Renal cortex interstitium (tissue), 15 donors: ENCODE measurements around the gene B2M. TPM values are rescaled to one million over a fixed set of nuclear protein-coding genes. Genes with fewer than 3 reads are reported as not detected.

Source experiments
- DNase-seq, 11 donors: peaks; one replicate each; pipeline ENCODE4 v3.0.0-alpha.2; 2013; ENCODE audit warnings: low read depth in 9 of 11, low spot score in 4 of 11; ENCODE audit errors: extremely low read depth in 1 of 11
- long read RNA-seq, 16 experiments: transcript quantifications; one replicate each; lab custom pipeline, GENCODE V29; 2026
- polyA plus RNA-seq, 3 donors: library from polyadenylated mRNA; unstranded; fragments of 120-200 nt; gene quantifications; one replicate each; pipeline ENCODE4 v1.2.1, GENCODE V29; 2013; ENCODE audit not compliant: insufficient read length in 3 of 3

The B2M gene
- 100 to 1,000 TPM; 770 to 879 (median 791) TPM for polyA plus RNA-seq
- long read RNA-seq, donor 1, transcript B2M-213 (1 exons, 2,329 nt): minor isoform, 70 of 444 reads
- long read RNA-seq, donor 1, transcript B2M-204 (4 exons, 1,705 nt): major isoform, 336 of 444 reads
- long read RNA-seq, donor 1, partial matches to known transcripts: 26 of 444 reads
- long read RNA-seq, donor 1, other reads (novel, unspliced or antisense): 11 of 444 reads
- long read RNA-seq, donor 2, transcript B2M-213 (1 exons, 2,329 nt): minor isoform, 57 of 478 reads
- long read RNA-seq, donor 2, transcript B2M-204 (4 exons, 1,705 nt): major isoform, 366 of 478 reads
- long read RNA-seq, donor 2, partial matches to known transcripts: 42 of 478 reads
- long read RNA-seq, donor 2, other reads (novel, unspliced or antisense): 10 of 478 reads
- long read RNA-seq, donor 3, transcript B2M-213 (1 exons, 2,329 nt): minor isoform, 58 of 769 reads
- long read RNA-seq, donor 3, transcript B2M-204 (4 exons, 1,705 nt): major isoform, 643 of 769 reads
- long read RNA-seq, donor 3, transcript B2M-208 (3 exons, 1,081 nt): minor isoform, 6 of 769 reads
- long read RNA-seq, donor 3, partial matches to known transcripts: 48 of 769 reads
- long read RNA-seq, donor 3, other reads (novel, unspliced or antisense): 14 of 769 reads
- long read RNA-seq, donor 4, transcript B2M-213 (1 exons, 2,329 nt): minor isoform, 25 of 369 reads
- long read RNA-seq, donor 4, transcript B2M-204 (4 exons, 1,705 nt): major isoform, 309 of 369 reads
- long read RNA-seq, donor 4, partial matches to known transcripts: 24 of 369 reads
- long read RNA-seq, donor 4, other reads (novel, unspliced or antisense): 7 of 369 reads
- long read RNA-seq, donor 5: 0 reads
- long read RNA-seq, donor 6, transcript B2M-204 (4 exons, 1,705 nt): major isoform, 329 of 455 reads
- long read RNA-seq, donor 6, transcript B2M-213 (1 exons, 2,329 nt): minor isoform, 67 of 455 reads
- long read RNA-seq, donor 6, partial matches to known transcripts: 51 of 455 reads
- long read RNA-seq, donor 6, other reads (novel, unspliced or antisense): 5 of 455 reads
- long read RNA-seq, donor 7, transcript B2M-204 (4 exons, 1,705 nt): major isoform, 452 of 560 reads
- long read RNA-seq, donor 7, transcript B2M-213 (1 exons, 2,329 nt): minor isoform, 51 of 560 reads
- long read RNA-seq, donor 7, partial matches to known transcripts: 43 of 560 reads
- long read RNA-seq, donor 7, other reads (novel, unspliced or antisense): 11 of 560 reads
- long read RNA-seq, donor 8: 0 reads
- long read RNA-seq, donor 9, transcript B2M-204 (4 exons, 1,705 nt): major isoform, 447 of 551 reads
- long read RNA-seq, donor 9, transcript B2M-213 (1 exons, 2,329 nt): minor isoform, 53 of 551 reads
- long read RNA-seq, donor 9, partial matches to known transcripts: 37 of 551 reads
- long read RNA-seq, donor 9, other reads (novel, unspliced or antisense): 11 of 551 reads
- long read RNA-seq, donor 10, transcript B2M-213 (1 exons, 2,329 nt): minor isoform, 64 of 643 reads
- long read RNA-seq, donor 10, transcript B2M-204 (4 exons, 1,705 nt): major isoform, 517 of 643 reads
- long read RNA-seq, donor 10, partial matches to known transcripts: 43 of 643 reads
- long read RNA-seq, donor 10, other reads (novel, unspliced or antisense): 16 of 643 reads
- long read RNA-seq, donor 11, transcript B2M-204 (4 exons, 1,705 nt): major isoform, 279 of 329 reads
- long read RNA-seq, donor 11, transcript B2M-213 (1 exons, 2,329 nt): minor isoform, 24 of 329 reads
- long read RNA-seq, donor 11, partial matches to known transcripts: 12 of 329 reads
- long read RNA-seq, donor 11, other reads (novel, unspliced or antisense): 10 of 329 reads
- long read RNA-seq, donor 12, transcript B2M-204 (4 exons, 1,705 nt): major isoform, 220 of 336 reads
- long read RNA-seq, donor 12, transcript B2M-213 (1 exons, 2,329 nt): minor isoform, 75 of 336 reads
- long read RNA-seq, donor 12, partial matches to known transcripts: 34 of 336 reads
- long read RNA-seq, donor 12, other reads (novel, unspliced or antisense): 5 of 336 reads
- long read RNA-seq, donor 13: 0 reads
- long read RNA-seq, donor 14, transcript B2M-213 (1 exons, 2,329 nt): minor isoform, 37 of 600 reads
- long read RNA-seq, donor 14, transcript B2M-204 (4 exons, 1,705 nt): major isoform, 477 of 600 reads
- long read RNA-seq, donor 14, partial matches to known transcripts: 52 of 600 reads
- long read RNA-seq, donor 14, other reads (novel, unspliced or antisense): 30 of 600 reads
- long read RNA-seq, donor 15, transcript B2M-204 (4 exons, 1,705 nt): major isoform, 191 of 233 reads
- long read RNA-seq, donor 15, transcript B2M-213 (1 exons, 2,329 nt): minor isoform, 13 of 233 reads
- long read RNA-seq, donor 15, partial matches to known transcripts: 16 of 233 reads
- long read RNA-seq, donor 15, other reads (novel, unspliced or antisense): 7 of 233 reads
- long read RNA-seq, donor 16, transcript B2M-208 (3 exons, 1,081 nt): minor isoform, 10 of 1,123 reads
- long read RNA-seq, donor 16, transcript B2M-213 (1 exons, 2,329 nt): minor isoform, 93 of 1,123 reads
- long read RNA-seq, donor 16, transcript B2M-204 (4 exons, 1,705 nt): major isoform, 924 of 1,123 reads
- long read RNA-seq, donor 16, partial matches to known transcripts: 64 of 1,123 reads
- long read RNA-seq, donor 16, other reads (novel, unspliced or antisense): 28 of 1,123 reads

GRCh38 chr15:44711096-44711742 is at the start of gene B2M, which contains the start of gene PATL2:
TSS of gene B2M (plus strand) at chr15:44711517. CDS start at chr15:44711547, 30 bp downstream.
TSS of gene PATL2 (minus strand) at chr15:44711323. CDS start at chr15:44676490, 34,833 bp downstream.
- DNase-seq: peak; percentile 90 to 99 (median 96)

DNA sequence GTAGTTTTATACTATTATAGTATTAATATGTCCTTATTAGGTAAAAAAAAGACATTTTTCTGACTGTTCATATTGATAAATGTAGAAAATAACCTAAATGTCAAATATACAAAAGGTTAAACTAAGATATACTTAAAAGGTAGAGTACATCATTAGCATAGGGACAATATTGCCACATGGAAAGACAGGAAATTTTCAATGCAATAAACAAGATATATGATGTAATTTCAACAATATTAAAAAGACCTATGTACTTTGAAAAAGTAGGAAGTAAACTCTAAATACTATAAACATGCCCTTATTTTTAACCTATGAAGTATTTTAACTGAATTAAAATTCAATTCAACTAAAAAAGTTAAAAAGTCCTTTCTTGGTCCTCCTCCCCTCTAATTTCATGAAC is 49.7 kb upstream of the B2M start:
- DNase-seq: no peak

DNA sequence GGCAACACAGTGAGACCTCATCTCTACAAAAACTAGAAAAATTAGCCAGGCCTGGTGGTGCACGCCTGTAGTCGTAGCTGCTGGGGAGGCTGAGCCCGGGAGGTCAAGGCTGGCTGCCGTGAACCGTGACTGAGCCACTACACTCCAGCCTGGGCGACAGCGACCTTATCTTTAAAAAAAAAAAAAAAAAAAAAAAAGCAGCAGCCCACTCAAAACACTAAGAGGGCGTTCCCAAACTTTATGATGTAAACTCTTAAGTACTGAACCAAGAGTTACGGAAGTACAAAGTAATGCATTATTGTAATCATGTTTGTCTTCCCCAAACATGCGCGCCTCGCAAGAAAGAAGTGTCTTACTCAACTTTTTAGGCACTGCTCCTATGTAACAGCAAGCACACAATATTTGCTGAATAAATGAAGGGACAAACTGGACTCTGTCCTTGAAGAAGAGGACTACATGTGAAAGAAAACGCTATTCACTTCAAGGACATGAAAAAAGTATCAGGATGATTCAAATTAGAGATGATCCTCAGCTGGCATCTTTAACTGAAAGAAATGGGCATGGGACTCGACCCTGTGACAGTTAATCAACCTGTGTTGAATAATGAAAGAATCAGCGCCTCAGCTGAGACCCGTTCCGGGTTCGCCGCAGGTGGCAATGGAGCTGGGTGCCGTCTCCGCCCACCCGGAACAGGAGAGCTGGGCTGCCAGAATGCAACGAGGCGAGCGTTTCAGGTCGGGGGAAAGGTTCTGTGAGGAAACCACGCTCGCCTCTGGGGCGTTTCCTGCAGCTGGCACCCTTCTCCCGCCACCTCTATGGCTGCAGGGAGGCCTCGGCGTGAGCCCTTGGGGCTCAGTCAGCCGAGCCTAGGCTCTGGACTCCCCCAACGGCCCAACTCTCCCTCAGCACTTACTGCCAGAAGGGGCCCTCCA is 48.6 kb upstream of the B2M start:
- DNase-seq: peak in 10 of 11 donors; percentile 7 to 55 (median 48)

- peak; percentile 92 to 98 (median 97) for DNase-seq
Observed at GRCh38 chr15:44663410-44664308, 47.7 kb upstream of the B2M start, which contains the start of gene SPG11. TSS of gene SPG11 (minus strand) at chr15:44663662. CDS start at chr15:44663647, 15 bp downstream.

GRCh38 chr15:44666210-44667038 is 44.9 kb upstream of the B2M start:
- no peak for DNase-seq

DNA sequence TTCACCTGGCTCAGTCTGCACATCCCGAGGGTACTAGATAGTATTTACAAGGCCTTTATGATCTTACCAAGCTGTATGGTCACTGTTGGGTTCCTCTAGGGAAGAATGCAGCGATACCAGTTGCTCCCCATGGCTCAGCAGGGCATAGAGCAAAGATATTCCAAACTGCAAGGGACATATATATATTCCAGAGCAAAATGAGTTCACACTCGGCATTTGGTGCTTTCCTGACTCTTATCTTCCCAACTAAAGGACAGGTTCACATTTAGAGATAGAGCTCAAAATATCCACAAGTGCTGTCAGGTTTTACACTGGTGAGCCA is 44.3 kb upstream of the B2M start:
- DNase-seq: no peak

DNA sequence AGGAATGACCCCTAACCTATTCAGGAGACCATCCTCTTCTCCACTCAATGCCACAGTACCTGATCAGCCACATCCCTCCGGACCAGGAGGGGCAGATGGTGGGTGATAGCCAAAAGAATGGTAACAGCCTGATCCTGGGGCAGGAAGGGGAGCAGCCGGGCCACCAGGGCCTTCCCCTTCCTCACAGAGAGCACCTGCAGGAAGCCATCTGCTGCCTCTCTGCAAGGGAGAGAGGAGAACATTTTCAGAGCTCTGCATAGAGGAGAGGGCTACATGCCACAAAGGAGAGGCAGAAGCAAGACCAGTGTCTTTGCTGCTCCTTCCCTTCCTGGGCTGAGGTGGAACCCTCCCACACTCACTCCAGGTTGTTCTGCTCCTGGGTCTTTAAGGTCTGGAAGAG is 42.4 kb upstream of the B2M start:
- no peak for DNase-seq

DNA sequence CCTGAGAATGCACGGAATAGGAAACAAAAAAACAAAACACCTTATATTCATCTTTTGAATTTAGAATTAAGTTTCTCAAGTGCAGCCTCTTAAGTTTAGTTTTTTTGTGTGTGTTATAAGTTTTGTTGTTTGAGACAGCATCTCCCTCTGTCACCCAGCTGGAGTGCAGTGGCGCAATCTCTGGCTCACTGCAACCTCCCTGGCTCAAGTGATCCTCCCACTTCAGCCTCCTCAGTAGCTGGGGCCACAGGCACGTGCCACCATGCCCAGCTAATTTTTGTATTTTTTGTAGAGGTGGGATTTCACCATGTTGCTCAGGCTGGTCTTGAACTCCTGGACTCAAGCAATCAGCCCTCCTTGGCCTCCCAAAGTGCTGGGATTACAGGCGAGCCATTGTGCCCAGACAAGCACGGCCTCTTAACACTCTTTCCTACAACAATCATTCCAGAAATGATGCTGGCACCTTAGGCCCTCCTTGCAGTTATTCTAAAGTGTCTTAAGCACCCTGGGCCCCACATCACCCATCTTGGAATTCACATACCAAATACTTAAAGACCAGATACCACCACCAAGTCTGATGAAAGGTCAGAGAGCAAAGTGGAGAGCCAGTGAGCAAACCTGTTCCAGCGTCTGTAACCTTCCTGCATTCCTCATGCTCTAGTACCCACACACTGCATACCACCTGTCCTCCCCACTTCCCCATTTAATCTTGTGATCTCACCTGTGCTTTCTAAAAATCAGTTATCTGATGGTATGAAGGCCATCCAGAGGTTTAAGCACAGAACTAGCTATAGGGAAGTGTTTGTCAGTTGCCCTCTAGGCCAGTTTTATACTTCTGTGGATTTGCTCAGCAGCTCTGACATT is 41.0 kb upstream of the B2M start:
- no peak for DNase-seq

DNA sequence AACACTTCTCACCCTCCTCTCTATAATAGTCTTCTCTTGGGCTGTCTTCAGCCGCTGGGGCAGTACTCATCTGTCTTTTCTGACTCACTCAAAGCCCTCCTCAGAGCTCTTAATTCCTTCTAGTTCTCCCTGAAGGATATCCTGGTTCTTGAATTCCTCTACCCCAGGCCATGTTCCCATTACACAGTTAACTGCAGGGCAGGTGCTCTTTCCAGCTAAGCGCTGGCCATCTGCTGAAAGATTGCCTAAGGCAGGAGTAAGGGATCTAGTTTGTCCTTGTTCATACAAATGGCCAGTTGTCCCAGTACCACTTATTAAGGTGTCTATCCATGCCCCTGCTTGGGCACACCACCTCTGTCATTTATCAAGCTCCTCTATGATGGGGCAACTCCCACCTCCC is 37.7 kb upstream of the B2M start:
- no peak for DNase-seq

- no peak for DNase-seq
Observed at GRCh38 chr15:44675911-44676310, 35.4 kb upstream of the B2M start.

- no peak for DNase-seq
Observed at GRCh38 chr15:44676676-44677075, 34.6 kb upstream of the B2M start.

- no peak for DNase-seq
Observed at GRCh38 chr15:44682211-44682610, 29.1 kb upstream of the B2M start.
